Pancreas (tissue), 10 donors: ENCODE data around the gene MMP2. TPM values are rescaled to one million over a fixed set of nuclear protein-coding genes. Genes with fewer than 3 reads are reported as not detected.
A peak's percentile ranks its signal among the peaks of the same experiment; 100 is the strongest.

Source experiments
- ATAC-seq, 4 donors: fragments of 200-7000 bp; cut with Tn5 transposase; one replicate each; pipeline versions ENCODE4 v1.8.0 to v1.9.1; 2020; ENCODE audit warnings: mild to moderate bottlenecking in 4 of 4, moderate library complexity in 4 of 4
- DNase-seq, 6 donors: peaks; one replicate each; pipeline ENCODE4 v3.0.0-alpha.2; 2020
- FAIRE-seq: peaks from 2 replicates; lab custom pipeline; 2012; peaks lifted over from hg19 to GRCh38; lab: Jason Lieb, UNC
- H3K27ac ChIP-seq, 4 donors: fragments of 200-600 bp; sonication (generic); 1 replicate in 3 of 4; 2 replicates in 1 of 4; pipeline versions ENCODE4 v1.5.0 to v1.8.0; 2020
- H3K27me3 ChIP-seq, 4 donors: fragments of 200-600 bp; one replicate each; pipeline ENCODE4 v1.8.0; 2021
- H3K36me3 ChIP-seq, 3 donors: fragments of 200-600 bp; sonication (generic) in 1 of 3; one replicate each; pipeline versions ENCODE4 v1.5.0 to v1.8.0; 2020 to 2021
- H3K4me1 ChIP-seq, 3 donors: fragments of 200-600 bp; one replicate each; pipeline ENCODE4 v1.8.0; 2021
- H3K4me3 ChIP-seq, 4 donors: fragments of 200-600 bp; sonication (generic) in 2 of 4; one replicate each; pipeline versions ENCODE4 v1.5.0 to v1.8.0; 2020 to 2021
- H3K9me3 ChIP-seq, 4 donors: fragments of 200-600 bp; one replicate each; pipeline ENCODE4 v1.8.0; 2021
- WGBS, 2 donors: extraction: QIAGEN DNeasy Blood & Tissue Kit; methylation state at CpG; one replicate each; pipeline ENCODE4 v1.1.7; 2013; 5-methylcytosine and 5-hydroxymethylcytosine counted together
- intact Hi-C, 3 donors: fragments of 100-400 bp; cut with DNase I; formaldehyde crosslinking; loops; one replicate each; pipeline versions ENCODE4 v1.11.1 to v1.14.2; 2022
- polyA plus RNA-seq, 2 donors: library from polyadenylated mRNA; stranded (reverse); fragments of 200-250 nt; gene quantifications; one replicate each; pipeline ENCODE4 v1.2.3, GENCODE V29; 2013
- total RNA-seq, 6 donors: library from RNA; stranded (reverse); fragmentation: NEBNext Ultra II Directional in 4 of 6; extraction: Animal tissue kit (Norgen Biotek cat#: 25700) in 4 of 6; gene quantifications; one replicate each; pipeline versions ENCODE4 v1.2.1 to v1.2.4, GENCODE V29; 2021 to 2023
- TF ChIP-seq, protein P1 (sequence below), 4 donors: fragments of 200-600 bp; sonication (generic) in 3 of 4; IDR thresholded peaks; one replicate each; pipeline versions ENCODE4 v1.5.0 to v1.8.0; 2021; ENCODE audit warnings: antibody characterized with exemption in 4 of 4
- donor health status: healthy with polysubstance abuse.
- donor health status: DM: no; HTN: no; CAD: no; lungs with moderate emphysema.
- donor health status: DM: no; HTN: no; CAD: no.
- donor health status: control.
- donor health status: control.
- donor health status: Bipolar disorder and iron deficiency.
- donor health status: DM: yes; HTN: yes; CAD: no.
- donor health status: DM: no; HTN: no; CAD: no.
- donor health status: DM: no; HTN: no; CAD: no.
- donor health status: DM: yes; HTN: yes; CAD: no.

The MMP2 gene
- total and polyA plus RNA-seq, 8 donors, result 6.5 to 108 (median 13.2) TPM

DNA sequence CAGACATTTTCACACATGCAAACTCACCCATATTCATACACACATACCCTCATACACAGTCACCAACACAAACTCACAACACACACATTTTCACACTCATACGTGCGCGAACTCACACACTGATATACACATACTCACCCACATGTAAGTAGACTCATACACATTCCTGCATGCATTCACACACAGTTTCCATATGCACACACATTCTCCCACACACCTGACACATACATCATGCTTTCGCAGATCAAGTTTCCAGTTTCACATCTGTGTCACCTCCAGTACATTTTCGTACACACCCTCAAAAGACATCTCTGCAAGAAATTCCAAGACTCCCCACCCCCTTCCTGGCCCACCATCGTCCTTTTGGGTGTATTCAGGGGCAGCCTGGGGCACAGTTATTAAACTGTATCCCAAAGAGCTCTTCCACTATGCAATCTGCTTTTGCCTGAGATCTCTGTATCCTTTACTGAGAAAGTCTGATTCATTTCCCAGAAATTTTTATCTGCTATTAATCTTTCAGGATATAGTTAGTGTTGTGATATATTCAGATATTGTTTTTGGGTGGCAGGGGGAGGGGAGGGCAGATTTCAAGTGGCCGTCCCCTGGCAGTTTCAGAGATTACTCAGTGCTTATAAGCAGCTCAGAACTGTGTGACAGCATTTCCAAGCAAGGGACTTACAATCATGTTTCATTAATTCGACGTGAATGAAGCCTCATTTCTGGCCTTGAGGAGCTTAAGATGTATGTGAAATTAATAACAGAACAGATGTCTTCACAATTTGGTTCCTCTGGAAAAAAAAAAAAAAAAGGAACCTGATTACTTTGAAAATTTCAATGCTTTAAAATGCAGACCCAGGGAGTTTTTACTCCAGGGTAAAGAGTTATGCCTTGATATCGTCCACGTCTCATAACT, 35.3 kb upstream of the MMP2 start:
- H3K36me3 ChIP-seq, result no peaks in the 10 kb centered on the region
- no peak for FAIRE-seq

DNA sequence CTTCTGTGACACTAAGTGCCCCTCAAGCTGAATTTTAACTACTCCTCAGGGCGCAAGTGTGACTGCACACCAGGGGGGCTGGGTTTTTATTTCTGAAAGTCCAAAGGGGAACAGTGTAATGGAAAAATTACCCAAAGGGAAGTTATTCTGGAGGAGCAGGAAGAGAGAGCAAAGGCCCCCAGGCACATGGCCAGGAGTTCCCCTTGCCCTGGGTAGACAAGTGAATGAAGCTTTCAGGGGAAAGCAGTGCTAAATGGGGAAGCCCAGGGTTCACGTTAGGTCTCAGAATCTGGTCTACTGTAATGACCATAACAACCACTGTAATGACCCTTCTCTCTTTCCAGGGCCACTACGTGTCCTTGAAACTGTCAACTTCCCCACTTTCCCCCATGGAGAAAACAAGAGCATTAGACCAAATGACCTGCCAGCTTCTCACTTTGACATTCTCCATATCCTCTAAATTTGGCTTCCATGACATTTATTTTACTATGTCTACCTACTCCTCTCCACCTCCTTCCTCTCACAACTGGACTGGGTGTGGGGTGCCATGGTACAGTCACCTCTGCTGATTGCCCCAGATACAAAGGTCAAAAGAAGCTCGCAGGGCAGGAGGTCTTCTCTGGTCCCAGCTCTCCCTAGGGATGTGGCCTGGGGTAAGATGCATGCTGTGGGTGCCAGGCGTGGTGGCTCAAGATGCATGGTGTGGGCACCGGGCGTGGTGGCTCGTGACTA, 34.1 kb upstream of the MMP2 start:
- Histone ChIP-seq H3K4me3 (no peak overlapping the region), H3K36me3 (no peaks in the 10 kb centered on the region), H3K27ac (no peak overlapping the region), H3K27me3 (no peaks in the 10 kb centered on the region), H3K9me3 (no peaks in the 10 kb centered on the region), H3K4me1 (no peaks in the 10 kb centered on the region)
- TF ChIP-seq, protein P1, sequence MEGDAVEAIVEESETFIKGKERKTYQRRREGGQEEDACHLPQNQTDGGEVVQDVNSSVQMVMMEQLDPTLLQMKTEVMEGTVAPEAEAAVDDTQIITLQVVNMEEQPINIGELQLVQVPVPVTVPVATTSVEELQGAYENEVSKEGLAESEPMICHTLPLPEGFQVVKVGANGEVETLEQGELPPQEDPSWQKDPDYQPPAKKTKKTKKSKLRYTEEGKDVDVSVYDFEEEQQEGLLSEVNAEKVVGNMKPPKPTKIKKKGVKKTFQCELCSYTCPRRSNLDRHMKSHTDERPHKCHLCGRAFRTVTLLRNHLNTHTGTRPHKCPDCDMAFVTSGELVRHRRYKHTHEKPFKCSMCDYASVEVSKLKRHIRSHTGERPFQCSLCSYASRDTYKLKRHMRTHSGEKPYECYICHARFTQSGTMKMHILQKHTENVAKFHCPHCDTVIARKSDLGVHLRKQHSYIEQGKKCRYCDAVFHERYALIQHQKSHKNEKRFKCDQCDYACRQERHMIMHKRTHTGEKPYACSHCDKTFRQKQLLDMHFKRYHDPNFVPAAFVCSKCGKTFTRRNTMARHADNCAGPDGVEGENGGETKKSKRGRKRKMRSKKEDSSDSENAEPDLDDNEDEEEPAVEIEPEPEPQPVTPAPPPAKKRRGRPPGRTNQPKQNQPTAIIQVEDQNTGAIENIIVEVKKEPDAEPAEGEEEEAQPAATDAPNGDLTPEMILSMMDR (IDR thresholded peaks at IDR 0.05), result no peak
- ATAC-seq, result peak in 2 of 4 donors; percentile 83 to 87
- peak in 1 of 6 donors; percentile 37 for DNase-seq
- no peak for FAIRE-seq
- intact Hi-C loops, result no loop called here
- 81 to 84% methylated on average over 8 of the region's 8 CpGs for WGBS, 2 donors

More for the DNA sequence above, 35.3 kb upstream of the MMP2 start:
- Histone ChIP-seq H3K27me3 (no peaks in the 10 kb centered on the region), H3K4me3 (no peak overlapping the region), H3K27ac (no peak overlapping the region), H3K4me1 (no peaks in the 10 kb centered on the region), H3K9me3 (no peaks in the 10 kb centered on the region)
- DNase-seq, result no peak
- ATAC-seq, result no peak
- intact Hi-C loops, result no loop called here
- TF ChIP-seq, protein P1 (IDR thresholded peaks at IDR 0.05), result no peak
- WGBS, 2 donors, result 48 to 57% methylated on average over 11 of the region's 11 CpGs

DNA sequence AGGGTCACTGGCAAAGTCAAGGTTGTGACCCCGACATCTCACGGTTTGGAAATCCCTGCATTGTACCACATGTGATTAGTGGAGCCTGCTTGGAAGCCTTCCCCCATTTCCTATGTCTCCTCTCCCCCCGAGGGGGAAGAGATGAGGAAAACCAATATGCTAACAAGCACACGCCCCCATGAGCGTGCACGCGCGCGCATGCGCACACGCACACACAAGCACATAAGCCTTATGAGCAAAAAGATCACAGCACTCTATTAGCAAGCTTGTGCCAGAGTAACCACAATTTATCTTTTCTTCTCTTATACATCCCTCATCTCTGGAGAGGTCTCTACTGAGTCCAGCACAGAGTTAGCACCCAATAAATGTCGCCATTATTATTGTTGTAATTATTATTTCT, 31.8 kb upstream of the MMP2 start:
- no peak for FAIRE-seq

DNA sequence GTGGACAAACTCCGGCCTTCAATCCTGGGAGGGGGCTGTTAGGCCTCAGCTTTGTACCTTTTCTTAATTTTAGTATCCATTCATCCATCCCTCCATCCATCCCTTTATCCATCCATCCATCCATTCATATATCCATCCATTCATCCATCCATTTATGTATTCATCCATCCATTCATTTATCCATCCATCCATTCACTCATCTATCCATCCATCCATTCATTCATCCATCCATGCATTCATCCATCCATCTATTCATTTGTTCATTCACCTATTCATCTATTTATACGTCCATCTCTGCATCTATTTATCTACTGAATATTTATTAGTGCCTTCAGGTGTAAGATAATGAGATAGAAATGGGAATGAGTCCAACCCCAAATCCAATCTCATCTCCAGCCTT, 26.0 kb upstream of the MMP2 start:
- no peaks in the 10 kb centered on the region for H3K36me3 ChIP-seq
- no peaks in the 10 kb centered on the region for H3K4me1 ChIP-seq
- FAIRE-seq, result no peak
- H3K4me3 ChIP-seq, result no peak overlapping the region
- no peak for ATAC-seq
- H3K27me3 ChIP-seq, result no peaks in the 10 kb centered on the region
- DNase-seq, result no peak
- H3K9me3 ChIP-seq, result no peaks in the 10 kb centered on the region
- TF ChIP-seq, protein P1 (IDR thresholded peaks at IDR 0.05), result no peak
- intact Hi-C loops, result no loop called here
- 65 to 72% methylated on average over 2 of the region's 2 CpGs for WGBS, 2 donors
- no peak overlapping the region for H3K27ac ChIP-seq

More for the DNA sequence above, 31.8 kb upstream of the MMP2 start:
- DNase-seq (no peak), ATAC-seq (no peak)
- Histone ChIP-seq H3K27me3 (no peaks in the 10 kb centered on the region), H3K9me3 (no peaks in the 10 kb centered on the region), H3K4me3 (no peak overlapping the region), H3K36me3 (no peaks in the 10 kb centered on the region), H3K27ac (no peak overlapping the region), H3K4me1 (no peaks in the 10 kb centered on the region)
- intact Hi-C loops, result no loop called here
- WGBS, 2 donors, result 83 to 84% methylated on average over 12 of the region's 12 CpGs
- TF ChIP-seq, protein P1 (IDR thresholded peaks at IDR 0.05), result no peak
